Lower leg skin (tissue), 3 donors: ENCODE data around the gene RDH12.

Experiments used
- CTCF ChIP-seq, 3 donors: fragments of 450-650 bp; IDR thresholded peaks; one replicate each; pipeline ENCODE4 v1.5.1; 2016; ENCODE audit warnings: antibody characterized with exemption in 3 of 3, mild to moderate bottlenecking in 3 of 3, moderate library complexity in 2 of 3
- POLR2A ChIP-seq, 2 donors: fragments of 450-650 bp; IDR thresholded peaks; one replicate each; pipeline ENCODE4 v1.6.1; 2016 to 2017; ENCODE audit warnings: antibody characterized with exemption in 2 of 2, mild to moderate bottlenecking in 1 of 2, moderate library complexity in 1 of 2

- TF ChIP-seq CTCF (IDR thresholded peaks at IDR 0.05), result no peak
- no peak for TF ChIP-seq POLR2A (IDR thresholded peaks at IDR 0.05)
Observed at GRCh38 chr14:67680121-67680602, 21.5 kb upstream of the RDH12 start.
